HG02610 (cell line): ENCODE data around the gene FBXL4.

Experiments
- ATAC-seq: cut with Tn5 transposase; IDR thresholded peaks from one replicate; pipeline ENCODE4 v1.9.1; 2021; ENCODE audit warnings: mild to moderate bottlenecking, moderate library complexity; ENCODE audit not compliant: unreplicated experiment

FBXL4 gene

GRCh38 chr6:98947411-98948292 lies at the start of gene FBXL4:
Gene FBXL4 (minus strand): TSS chr6:98947946. CDS start chr6:98926988, 20,958 bp downstream.
- peak; percentile 81 for ATAC-seq

- ATAC-seq = no peak
Observed at GRCh38 chr6:98995116-98995515, 47.4 kb upstream of the FBXL4 start.

GRCh38 chr6:98992535-98992934 lies 44.8 kb upstream of the FBXL4 start:
- no peak for ATAC-seq

- ATAC-seq = no peak
Observed at GRCh38 chr6:98986071-98986615, 38.4 kb upstream of the FBXL4 start.

- no peak for ATAC-seq
Observed at GRCh38 chr6:98985391-98985790, 37.6 kb upstream of the FBXL4 start.

- ATAC-seq = no peak
Observed at GRCh38 chr6:98984121-98984520, 36.4 kb upstream of the FBXL4 start.

- ATAC-seq = no peak
Observed at GRCh38 chr6:98981473-98981872, 33.7 kb upstream of the FBXL4 start.

GRCh38 chr6:98980819-98981218 lies 33.1 kb upstream of the FBXL4 start:
- no peak for ATAC-seq

GRCh38 chr6:98977671-98978292 lies 30.0 kb upstream of the FBXL4 start:
- ATAC-seq = no peak

GRCh38 chr6:98976674-98977385 lies 29.1 kb upstream of the FBXL4 start:
- ATAC-seq = no peak

GRCh38 chr6:98975421-98975820 lies 27.7 kb upstream of the FBXL4 start:
- ATAC-seq = no peak

GRCh38 chr6:98974309-98974708 lies 26.6 kb upstream of the FBXL4 start:
- no peak for ATAC-seq

GRCh38 chr6:98973571-98973970 lies 25.8 kb upstream of the FBXL4 start:
- ATAC-seq = no peak

GRCh38 chr6:98971303-98971702 lies 23.6 kb upstream of the FBXL4 start:
- no peak for ATAC-seq

GRCh38 chr6:98970469-98970868 lies 22.7 kb upstream of the FBXL4 start:
- ATAC-seq = no peak

- ATAC-seq = no peak
Observed at GRCh38 chr6:98967616-98968015, 19.9 kb upstream of the FBXL4 start.

- no peak for ATAC-seq
Observed at GRCh38 chr6:98959631-98960030, 11.9 kb upstream of the FBXL4 start.

GRCh38 chr6:98958776-98959175 lies 11.0 kb upstream of the FBXL4 start:
- no peak for ATAC-seq

GRCh38 chr6:98957450-98957849 lies 9.7 kb upstream of the FBXL4 start:
- no peak for ATAC-seq

- ATAC-seq = no peak
Observed at GRCh38 chr6:98949589-98949988, 1.8 kb upstream of the FBXL4 start.

GRCh38 chr6:98946879-98947410 lies 801 bp downstream of the FBXL4 start:
- ATAC-seq = peak; percentile 12
